Measurements from ENCODE around the gene PTPN4. TPM values are rescaled to one million over a fixed set of nuclear protein-coding genes. Genes with fewer than 3 reads are reported as not detected.

The PTPN4 gene
- total RNA-seq, 1 experiment from 2014 or later: 60.7 TPM

DNA sequence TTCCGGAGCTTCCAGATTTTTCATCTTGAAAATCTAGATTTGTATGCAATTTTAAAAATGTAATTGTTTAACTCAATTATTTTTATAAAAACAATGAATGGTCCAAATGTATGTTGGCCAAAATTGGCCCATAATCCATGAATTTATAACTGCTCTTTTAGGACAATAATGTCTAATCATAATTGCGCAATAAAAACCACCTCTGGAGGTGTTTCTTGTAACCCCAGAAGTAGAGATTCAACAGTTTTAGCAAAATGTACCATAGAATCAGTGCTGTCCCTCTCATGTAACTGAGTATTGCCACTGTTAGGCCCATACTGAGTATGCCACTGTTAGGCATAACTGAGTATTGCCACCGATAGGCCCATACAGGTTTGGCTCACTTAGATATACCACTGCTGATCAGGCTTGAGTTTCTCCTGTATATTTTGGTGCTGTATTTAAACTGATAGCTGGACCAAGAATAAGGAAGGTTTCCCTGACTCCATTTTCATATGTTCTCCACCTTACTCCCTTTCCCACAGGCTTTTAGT lies 182.3 kb downstream of the PTPN4 start:
- intact Hi-C loops (cut with micrococcal nuclease; ENCODE audit: unreplicated experiment): no loop called here
- TF ChIP-seq, protein P1, sequence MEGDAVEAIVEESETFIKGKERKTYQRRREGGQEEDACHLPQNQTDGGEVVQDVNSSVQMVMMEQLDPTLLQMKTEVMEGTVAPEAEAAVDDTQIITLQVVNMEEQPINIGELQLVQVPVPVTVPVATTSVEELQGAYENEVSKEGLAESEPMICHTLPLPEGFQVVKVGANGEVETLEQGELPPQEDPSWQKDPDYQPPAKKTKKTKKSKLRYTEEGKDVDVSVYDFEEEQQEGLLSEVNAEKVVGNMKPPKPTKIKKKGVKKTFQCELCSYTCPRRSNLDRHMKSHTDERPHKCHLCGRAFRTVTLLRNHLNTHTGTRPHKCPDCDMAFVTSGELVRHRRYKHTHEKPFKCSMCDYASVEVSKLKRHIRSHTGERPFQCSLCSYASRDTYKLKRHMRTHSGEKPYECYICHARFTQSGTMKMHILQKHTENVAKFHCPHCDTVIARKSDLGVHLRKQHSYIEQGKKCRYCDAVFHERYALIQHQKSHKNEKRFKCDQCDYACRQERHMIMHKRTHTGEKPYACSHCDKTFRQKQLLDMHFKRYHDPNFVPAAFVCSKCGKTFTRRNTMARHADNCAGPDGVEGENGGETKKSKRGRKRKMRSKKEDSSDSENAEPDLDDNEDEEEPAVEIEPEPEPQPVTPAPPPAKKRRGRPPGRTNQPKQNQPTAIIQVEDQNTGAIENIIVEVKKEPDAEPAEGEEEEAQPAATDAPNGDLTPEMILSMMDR (conservative IDR thresholded peaks at IDR 0.05): no peak
- no peak for TF ChIP-seq EZH2 (IDR thresholded peaks at IDR 0.05; ENCODE audit: low read depth)
- no peak overlapping the region for H3K4me2 ChIP-seq
- peaks cover 21% of the 10 kb centered on the region for H3K36me3 ChIP-seq (ENCODE audit: low read depth)
- no peak overlapping the region for H3K4me3 ChIP-seq
- H3K9me2 ChIP-seq (ENCODE audit: insufficient read depth): no peaks in the 10 kb centered on the region
- H3F3A ChIP-seq (ENCODE audit: insufficient read depth, low read depth): no peaks in the 10 kb centered on the region
- H2AFZ ChIP-seq: no peak overlapping the region
- POLR2A ChIA-PET (ENCODE audit: unreplicated experiment): interaction anchor here (0.7 kb wide), 1 partner anchor 174 kb away, joined by 3 read pairs; no protein-coding TSS in a partner anchor
- H4K20me1 ChIP-seq (ENCODE audit: insufficient read depth): 0 out of 2 replicates have a peak, but pooled peaks cover 4% of the 10 kb centered on the region
- H3K27ac ChIP-seq: no peak overlapping the region
- BruUV-seq (replicated peaks): no TSS peak
- H3K27me3 ChIP-seq (ENCODE audit: insufficient read depth, low read depth): no peaks in the 10 kb centered on the region
- no peaks in the 10 kb centered on the region for H3K4me1 ChIP-seq (replicated peaks; ENCODE audit: insufficient read depth)
- no peaks in the 10 kb centered on the region for H3K9me3 ChIP-seq (ENCODE audit: insufficient read depth, low read depth)
- H3K79me2 ChIP-seq (ENCODE audit: low read depth): no peaks in the 10 kb centered on the region
- CTCF ChIA-PET: no interaction called here
- no peak for DNase-seq

DNA sequence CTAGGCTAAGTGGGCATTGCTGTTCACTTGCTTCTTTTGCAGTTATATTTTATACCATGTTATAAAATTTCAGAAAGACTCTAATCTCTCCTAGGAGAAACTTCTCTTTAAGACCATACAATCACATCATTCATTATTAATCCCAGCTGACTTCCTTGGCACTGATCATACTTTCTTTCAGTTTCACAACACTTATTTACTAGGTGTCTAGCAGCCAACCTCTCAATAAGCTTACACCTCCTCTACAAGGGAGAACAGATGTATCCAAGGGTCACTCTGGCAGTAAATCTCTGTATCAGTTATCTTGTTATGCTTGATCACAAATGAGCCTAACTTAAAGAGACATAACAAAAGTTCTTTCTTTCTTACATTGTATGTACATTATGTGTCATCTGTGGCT lies 183.3 kb downstream of the PTPN4 start:
- DNase-seq: no peak
- intact Hi-C loops (cut with micrococcal nuclease; ENCODE audit: unreplicated experiment): no loop called here
- H3K27me3 ChIP-seq (ENCODE audit: insufficient read depth, low read depth): no peaks in the 10 kb centered on the region
- ChIA-PET CTCF (no interaction called here), POLR2A (ENCODE audit: unreplicated experiment) (no interaction called here)
- H3F3A ChIP-seq (ENCODE audit: insufficient read depth, low read depth): no peaks in the 10 kb centered on the region
- 0 out of 2 replicates have a peak, but pooled peaks cover 4% of the 10 kb centered on the region for H4K20me1 ChIP-seq (ENCODE audit: insufficient read depth)
- H3K36me3 ChIP-seq (ENCODE audit: low read depth): peaks cover 17% of the 10 kb centered on the region
- no peak for TF ChIP-seq EZH2 (IDR thresholded peaks at IDR 0.05; ENCODE audit: low read depth)
- TF ChIP-seq, protein P1 (conservative IDR thresholded peaks at IDR 0.05): no peak
- no peak overlapping the region for H2AFZ ChIP-seq
- H3K4me3 ChIP-seq: no peak overlapping the region
- no peaks in the 10 kb centered on the region for H3K79me2 ChIP-seq (ENCODE audit: low read depth)
- H3K27ac ChIP-seq: no peak overlapping the region
- H3K4me2 ChIP-seq: no peak overlapping the region
- no peaks in the 10 kb centered on the region for H3K4me1 ChIP-seq (replicated peaks; ENCODE audit: insufficient read depth)
- no peaks in the 10 kb centered on the region for H3K9me3 ChIP-seq (ENCODE audit: insufficient read depth, low read depth)
- no peaks in the 10 kb centered on the region for H3K9me2 ChIP-seq (ENCODE audit: insufficient read depth)
- BruUV-seq (replicated peaks): no TSS peak

DNA sequence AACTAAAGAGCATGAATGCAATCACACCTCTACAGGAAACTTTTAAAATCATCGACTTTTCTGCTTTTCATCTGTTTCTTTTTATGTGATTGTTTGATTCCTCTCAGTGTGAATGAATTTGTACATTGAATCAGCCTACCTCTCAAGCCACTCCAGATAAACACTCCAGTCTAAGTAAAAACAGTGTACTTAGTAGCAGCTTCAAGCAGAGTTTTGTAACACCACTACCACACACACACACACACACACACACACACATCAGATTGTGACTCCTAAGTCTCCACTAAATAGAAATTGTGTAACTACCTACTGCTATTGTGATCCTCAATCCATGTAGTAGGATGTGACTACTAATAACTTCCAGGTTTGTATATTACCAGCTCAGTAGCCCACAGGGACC lies 187.8 kb downstream of the PTPN4 start:
- Histone ChIP-seq H3K36me3 (ENCODE audit: low read depth) (peaks cover 23% of the 10 kb centered on the region), H2AFZ (no peak overlapping the region), H3K27me3 (ENCODE audit: insufficient read depth, low read depth) (no peaks in the 10 kb centered on the region), H3K79me2 (ENCODE audit: low read depth) (no peaks in the 10 kb centered on the region), H3K4me3 (no peak overlapping the region), H3F3A (ENCODE audit: insufficient read depth, low read depth) (no peaks in the 10 kb centered on the region), H3K27ac (no peak overlapping the region), H4K20me1 (ENCODE audit: insufficient read depth) (0 out of 2 replicates have a peak, but pooled peaks cover under 1% of the 10 kb centered on the region), H3K9me2 (ENCODE audit: insufficient read depth) (no peaks in the 10 kb centered on the region), H3K4me1 (replicated peaks; ENCODE audit: insufficient read depth) (no peaks in the 10 kb centered on the region), H3K9me3 (ENCODE audit: insufficient read depth, low read depth) (no peaks in the 10 kb centered on the region), H3K4me2 (no peak overlapping the region)
- no TSS peak for BruUV-seq (replicated peaks)
- no peak for TF ChIP-seq EZH2 (IDR thresholded peaks at IDR 0.05; ENCODE audit: low read depth)
- TF ChIP-seq, protein P1 (conservative IDR thresholded peaks at IDR 0.05): no peak
- ChIA-PET POLR2A (ENCODE audit: unreplicated experiment) (no interaction called here), CTCF (interaction anchor here (0.7 kb wide), 1 partner anchor 44 kb away, joined by 3 read pairs; no protein-coding TSS in a partner anchor)
- no peak for DNase-seq
- intact Hi-C loops (cut with micrococcal nuclease; ENCODE audit: unreplicated experiment): no loop called here

Measured in PC-9 (cell line).